SU-DHL-6 (cell line): ENCODE measurements around the gene C1QTNF2.

Experiments
- EZH2phosphoT487 ChIP-seq: fragments of 200-600 bp; sonication (generic), shearing (Covaris generic); conservative IDR thresholded peaks from 2 replicates; pipeline ENCODE4 v1.6.1; 2018; ENCODE audit warnings: mild to moderate bottlenecking, antibody characterized with exemption, low read length, moderate library complexity, mixed read lengths
- TF ChIP-seq, protein P1 (sequence below): fragments of 200-600 bp; sonication (generic); IDR thresholded peaks from one replicate; pipeline ENCODE4 v1.5.1; 2017; ENCODE audit warnings: antibody characterized with exemption, mild to moderate bottlenecking, low read length, moderate library complexity; ENCODE audit not compliant: insufficient read depth, poor library complexity, severe bottlenecking

DNA sequence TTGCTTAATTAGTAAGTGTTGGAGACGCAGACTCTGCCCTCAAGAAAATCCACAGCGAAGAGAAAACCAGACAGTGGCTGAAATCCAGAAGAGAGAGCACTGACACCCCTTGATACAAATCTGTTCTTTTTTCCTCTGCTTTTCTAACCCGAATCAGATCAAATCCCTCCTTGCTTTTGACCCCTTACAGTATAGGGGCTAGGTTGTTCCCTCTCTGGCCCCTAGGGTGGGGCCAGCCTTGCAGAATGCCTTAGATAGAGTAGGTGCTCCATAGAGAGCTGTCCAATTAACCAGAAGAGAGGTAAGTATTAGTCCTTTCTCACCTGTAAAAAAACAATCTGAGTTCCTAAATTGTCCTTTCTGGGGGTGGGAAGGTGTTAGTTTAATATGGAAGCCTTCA, 10.1 kb downstream of the C1QTNF2 start:
- TF ChIP-seq, protein P1, sequence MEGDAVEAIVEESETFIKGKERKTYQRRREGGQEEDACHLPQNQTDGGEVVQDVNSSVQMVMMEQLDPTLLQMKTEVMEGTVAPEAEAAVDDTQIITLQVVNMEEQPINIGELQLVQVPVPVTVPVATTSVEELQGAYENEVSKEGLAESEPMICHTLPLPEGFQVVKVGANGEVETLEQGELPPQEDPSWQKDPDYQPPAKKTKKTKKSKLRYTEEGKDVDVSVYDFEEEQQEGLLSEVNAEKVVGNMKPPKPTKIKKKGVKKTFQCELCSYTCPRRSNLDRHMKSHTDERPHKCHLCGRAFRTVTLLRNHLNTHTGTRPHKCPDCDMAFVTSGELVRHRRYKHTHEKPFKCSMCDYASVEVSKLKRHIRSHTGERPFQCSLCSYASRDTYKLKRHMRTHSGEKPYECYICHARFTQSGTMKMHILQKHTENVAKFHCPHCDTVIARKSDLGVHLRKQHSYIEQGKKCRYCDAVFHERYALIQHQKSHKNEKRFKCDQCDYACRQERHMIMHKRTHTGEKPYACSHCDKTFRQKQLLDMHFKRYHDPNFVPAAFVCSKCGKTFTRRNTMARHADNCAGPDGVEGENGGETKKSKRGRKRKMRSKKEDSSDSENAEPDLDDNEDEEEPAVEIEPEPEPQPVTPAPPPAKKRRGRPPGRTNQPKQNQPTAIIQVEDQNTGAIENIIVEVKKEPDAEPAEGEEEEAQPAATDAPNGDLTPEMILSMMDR = no peak
- no peak for TF ChIP-seq EZH2phosphoT487
